K562 (cell line): ENCODE data around the gene UBN1. TPM values are rescaled to one million over a fixed set of nuclear protein-coding genes. Genes with fewer than 3 reads are reported as not detected.

Experiments used
- CBX8 ChIP-seq: fragments of 200-600 bp; sonication (generic); IDR thresholded peaks from 2 replicates; pipeline ENCODE4 v1.6.1; 2012; ENCODE audit warnings: borderline replicate concordance, mixed run types, low read depth, mild to moderate bottlenecking, moderate library complexity, mixed read lengths, low read length, control low read depth, inconsistent platforms; ENCODE audit not compliant: poor library complexity, severe bottlenecking; ENCODE audit errors: extremely low read depth
- FOS ChIP-seq: IDR thresholded peaks from 3 replicates; pipeline ENCODE4 v1.6.1; 2011; ENCODE audit not compliant: insufficient read length; ENCODE audit errors: extremely low read depth
- FOXK2 ChIP-seq, 2 experiments: fragments of 450-650 bp; IDR thresholded peaks in 1 of 2; conservative IDR thresholded peaks in 1 of 2; 2 replicates each; pipeline ENCODE4 v1.6.1; 2016; ENCODE audit warnings: low read depth in 2 of 2, mild to moderate bottlenecking in 1 of 2
- GTF2E2 ChIP-seq: fragments of 200-800 bp; sonication (Bioruptor generic); IDR thresholded peaks from 2 replicates; pipeline ENCODE4 v1.6.1; 2016; ENCODE audit warnings: missing genetic modification characterization, missing compliant biosample characterization
- HMGN3 ChIP-seq: IDR thresholded peaks from 2 replicates; pipeline ENCODE4 v1.6.1; 2011; ENCODE audit warnings: borderline replicate concordance, low read depth, mild to moderate bottlenecking, mixed read lengths, low read length; ENCODE audit not compliant: insufficient read length; ENCODE audit errors: extremely low read depth
- JUN ChIP-seq, 2 experiments: sonication (generic) in 1 of 2; formaldehyde crosslinking in 1 of 2; IDR thresholded peaks; 2 replicates each; pipeline versions ENCODE4 v1.6.1 to v1.8.0; 2012 to 2022; ENCODE audit warnings: borderline replicate concordance in 2 of 2, mild to moderate bottlenecking in 2 of 2, improper control_type of control experiment in 1 of 2, low read depth in 1 of 2, low read length in 1 of 2, missing genetic modification reagents in 1 of 2
- NRF1 ChIP-seq, 2 experiments: fragments of 450-650 bp; IDR thresholded peaks in 1 of 2; conservative IDR thresholded peaks in 1 of 2; 2 replicates each; pipeline ENCODE4 v1.6.1; 2014; ENCODE audit warnings: mild to moderate bottlenecking in 2 of 2
- PHF20 ChIP-seq: fragments of 450-650 bp; IDR thresholded peaks from 2 replicates; pipeline ENCODE4 v1.6.1; 2018; ENCODE audit not compliant: partially characterized antibody
- RAD51 ChIP-seq: fragments of 450-650 bp; IDR thresholded peaks from 2 replicates; pipeline ENCODE4 v1.7.1; 2016; ENCODE audit warnings: low read depth, mild to moderate bottlenecking, borderline replicate concordance
- ZC3H11A ChIP-seq: IDR thresholded peaks from 2 replicates; pipeline ENCODE4 v1.6.1; 2012; ENCODE audit warnings: low read depth, low read length, improper control_type of control experiment
- ZNF184 ChIP-seq: sonication (generic); formaldehyde crosslinking; IDR thresholded peaks from 2 replicates; pipeline ENCODE4 v1.5.0; 2020; ENCODE audit warnings: missing genetic modification reagents
- ZNF436 ChIP-seq: fragments of 250-450, 450-650 bp; sonication (Bioruptor Pico); formaldehyde crosslinking; IDR thresholded peaks from 2 replicates; pipeline ENCODE4 v1.7.0; 2020; ENCODE audit warnings: mild to moderate bottlenecking
- polyA plus RNA-seq, 8 experiments: library from polyadenylated mRNA; depleted of rRNA in 4 of 8; stranded (reverse) in 5 of 8; unstranded in 3 of 8; fragments of >200 nt; fragmentation: Nextera tagmentation in 2 of 8; fragmentation: Illumina TruSeq in 1 of 8; extraction: Ambion mirVana in 2 of 8; extraction: Trizol in 1 of 8; gene quantifications; 2 replicates each; pipeline versions ENCODE4 v1.2.1 to v1.2.3, GENCODE V29; 2011 to 2014; ENCODE audit warnings: inconsistent platforms in 1 of 8, missing spikeins in 1 of 8
- total RNA-seq, 7 experiments: library from RNA; depleted of rRNA in 6 of 7; stranded (reverse); fragments of >200 nt in 6 of 7; fragmentation: Illumina TruSeq in 2 of 7; extraction: Trizol in 2 of 7; gene quantifications; 2 replicates each; pipeline versions ENCODE4 v1.2.1 to v1.2.3, GENCODE V29; 2011 to 2021; ENCODE audit warnings: low replicate concordance in 1 of 7
- TF ChIP-seq, protein P1 (sequence below), 3 experiments: fragments of 200-800 bp in 1 of 3; fragments of 250-450 bp in 1 of 3; fragments of 450-650 bp in 1 of 3; sonication (Bioruptor Pico) in 1 of 3; sonication (Bioruptor generic) in 1 of 3; formaldehyde crosslinking in 1 of 3; IDR thresholded peaks; 2 replicates each; pipeline versions ENCODE4 v1.6.1 to v1.8.0; 2016 to 2022; ENCODE audit warnings: mild to moderate bottlenecking in 2 of 3, missing genetic modification characterization in 2 of 3, missing compliant biosample characterization in 1 of 3, moderate library complexity in 1 of 3
- TF ChIP-seq, protein P2 (sequence below): fragments of 450-650 bp; formaldehyde crosslinking; conservative IDR thresholded peaks from 2 replicates; pipeline ENCODE4 v1.4.0; 2022; ENCODE audit warnings: mild to moderate bottlenecking, missing genetic modification characterization
- TF ChIP-seq, protein P3 (sequence below): sonication (generic); IDR thresholded peaks from 2 replicates; pipeline ENCODE4 v1.6.1; 2016
- TF ChIP-seq, protein P4 (sequence below): fragments of 250-450 bp; sonication (Bioruptor Pico); IDR thresholded peaks from 2 replicates; pipeline ENCODE4 v1.8.0; 2021; ENCODE audit warnings: moderate library complexity, mild to moderate bottlenecking, inconsistent platforms
- TF ChIP-seq, protein P5 (sequence below): fragments of 200-800 bp; sonication (Bioruptor generic); IDR thresholded peaks from 2 replicates; pipeline ENCODE4 v1.6.1; 2017; ENCODE audit warnings: missing genetic modification characterization, missing compliant biosample characterization

UBN1 gene
- total and polyA plus RNA-seq, 9 of the 15 experiments (the other 6 are each of a cell fraction or from before 2014, with no cell fraction given) = 1.5 to 45.7 (median 20.6) TPM

DNA sequence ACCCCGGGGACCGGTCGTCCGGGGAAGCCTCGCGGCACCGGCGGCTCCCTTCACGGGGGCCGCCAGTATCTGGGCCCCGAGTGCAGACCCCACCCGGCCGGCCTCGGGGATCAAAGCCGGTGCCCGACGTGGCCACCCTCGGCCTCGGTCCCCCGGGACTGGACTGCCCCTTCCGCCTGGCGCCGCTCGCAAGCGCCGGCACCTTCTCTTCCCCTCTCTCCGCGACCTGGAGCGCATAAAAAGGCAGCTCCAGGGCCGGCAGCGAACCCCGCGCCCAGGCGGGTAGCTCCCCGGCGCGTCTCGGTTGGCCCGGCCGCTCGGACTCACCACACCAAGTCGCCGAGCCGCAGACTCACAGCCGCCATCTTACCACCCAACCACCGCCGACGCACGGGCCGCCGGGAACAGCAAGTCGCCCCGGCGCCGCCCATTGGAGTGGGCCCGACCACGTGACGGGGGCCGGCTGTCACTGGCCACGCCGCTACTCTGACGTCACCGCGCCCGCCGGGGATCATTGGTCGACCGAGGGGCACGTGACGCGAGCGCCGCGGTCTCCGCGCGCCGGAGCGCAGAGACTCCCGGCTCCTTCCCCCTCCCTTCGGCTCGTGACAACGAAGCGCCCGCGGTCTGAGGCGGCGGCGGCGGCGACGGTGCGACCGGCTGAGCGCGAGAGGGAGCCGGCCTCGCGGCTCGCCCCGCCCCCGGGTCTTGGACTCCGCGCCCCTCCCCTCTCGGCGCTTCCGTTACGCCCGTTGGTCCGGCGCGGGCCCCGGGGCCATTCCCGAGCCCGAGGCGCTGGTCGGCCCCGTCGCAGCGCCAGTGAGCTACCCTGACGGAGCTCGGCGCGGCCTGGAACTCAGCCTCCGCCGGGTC is at the start of gene UBN1, which contains the start of gene GLYR1 (continued):
- TF ChIP-seq, protein P1, sequence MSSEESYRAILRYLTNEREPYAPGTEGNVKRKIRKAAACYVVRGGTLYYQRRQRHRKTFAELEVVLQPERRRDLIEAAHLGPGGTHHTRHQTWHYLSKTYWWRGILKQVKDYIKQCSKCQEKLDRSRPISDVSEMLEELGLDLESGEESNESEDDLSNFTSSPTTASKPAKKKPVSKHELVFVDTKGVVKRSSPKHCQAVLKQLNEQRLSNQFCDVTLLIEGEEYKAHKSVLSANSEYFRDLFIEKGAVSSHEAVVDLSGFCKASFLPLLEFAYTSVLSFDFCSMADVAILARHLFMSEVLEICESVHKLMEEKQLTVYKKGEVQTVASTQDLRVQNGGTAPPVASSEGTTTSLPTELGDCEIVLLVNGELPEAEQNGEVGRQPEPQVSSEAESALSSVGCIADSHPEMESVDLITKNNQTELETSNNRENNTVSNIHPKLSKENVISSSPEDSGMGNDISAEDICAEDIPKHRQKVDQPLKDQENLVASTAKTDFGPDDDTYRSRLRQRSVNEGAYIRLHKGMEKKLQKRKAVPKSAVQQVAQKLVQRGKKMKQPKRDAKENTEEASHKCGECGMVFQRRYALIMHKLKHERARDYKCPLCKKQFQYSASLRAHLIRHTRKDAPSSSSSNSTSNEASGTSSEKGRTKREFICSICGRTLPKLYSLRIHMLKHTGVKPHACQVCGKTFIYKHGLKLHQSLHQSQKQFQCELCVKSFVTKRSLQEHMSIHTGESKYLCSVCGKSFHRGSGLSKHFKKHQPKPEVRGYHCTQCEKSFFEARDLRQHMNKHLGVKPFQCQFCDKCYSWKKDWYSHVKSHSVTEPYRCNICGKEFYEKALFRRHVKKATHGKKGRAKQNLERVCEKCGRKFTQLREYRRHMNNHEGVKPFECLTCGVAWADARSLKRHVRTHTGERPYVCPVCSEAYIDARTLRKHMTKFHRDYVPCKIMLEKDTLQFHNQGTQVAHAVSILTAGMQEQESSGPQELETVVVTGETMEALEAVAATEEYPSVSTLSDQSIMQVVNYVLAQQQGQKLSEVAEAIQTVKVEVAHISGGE (CRISPR knock-in tag; IDR thresholded peaks at IDR 0.05) = no peak
- TF ChIP-seq, protein P2, sequence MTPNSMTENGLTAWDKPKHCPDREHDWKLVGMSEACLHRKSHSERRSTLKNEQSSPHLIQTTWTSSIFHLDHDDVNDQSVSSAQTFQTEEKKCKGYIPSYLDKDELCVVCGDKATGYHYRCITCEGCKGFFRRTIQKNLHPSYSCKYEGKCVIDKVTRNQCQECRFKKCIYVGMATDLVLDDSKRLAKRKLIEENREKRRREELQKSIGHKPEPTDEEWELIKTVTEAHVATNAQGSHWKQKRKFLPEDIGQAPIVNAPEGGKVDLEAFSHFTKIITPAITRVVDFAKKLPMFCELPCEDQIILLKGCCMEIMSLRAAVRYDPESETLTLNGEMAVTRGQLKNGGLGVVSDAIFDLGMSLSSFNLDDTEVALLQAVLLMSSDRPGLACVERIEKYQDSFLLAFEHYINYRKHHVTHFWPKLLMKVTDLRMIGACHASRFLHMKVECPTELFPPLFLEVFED (CRISPR knock-in tag) = no peak
- peak; percentile 88 for TF ChIP-seq FOS
- no peak for TF ChIP-seq ZC3H11A
- peak; percentile 79 for TF ChIP-seq JUN (IDR thresholded peaks at IDR 0.05; ENCODE audit: borderline replicate concordance, low read depth, low read length)
- no peak for TF ChIP-seq JUN (CRISPR knock-in tag; IDR thresholded peaks at IDR 0.05; ENCODE audit: borderline replicate concordance)
- peak; percentile 87 for TF ChIP-seq PHF20
- no peak for TF ChIP-seq CBX8
- peak; percentile 82 to 85 for TF ChIP-seq NRF1 (conservative IDR thresholded peaks at IDR 0.05 in 1 of 2, IDR thresholded peaks at IDR 0.05 in 1 of 2)
- TF ChIP-seq, protein P3, sequence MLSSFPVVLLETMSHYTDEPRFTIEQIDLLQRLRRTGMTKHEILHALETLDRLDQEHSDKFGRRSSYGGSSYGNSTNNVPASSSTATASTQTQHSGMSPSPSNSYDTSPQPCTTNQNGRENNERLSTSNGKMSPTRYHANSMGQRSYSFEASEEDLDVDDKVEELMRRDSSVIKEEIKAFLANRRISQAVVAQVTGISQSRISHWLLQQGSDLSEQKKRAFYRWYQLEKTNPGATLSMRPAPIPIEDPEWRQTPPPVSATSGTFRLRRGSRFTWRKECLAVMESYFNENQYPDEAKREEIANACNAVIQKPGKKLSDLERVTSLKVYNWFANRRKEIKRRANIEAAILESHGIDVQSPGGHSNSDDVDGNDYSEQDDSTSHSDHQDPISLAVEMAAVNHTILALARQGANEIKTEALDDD = no peak
- TF ChIP-seq, protein P4, sequence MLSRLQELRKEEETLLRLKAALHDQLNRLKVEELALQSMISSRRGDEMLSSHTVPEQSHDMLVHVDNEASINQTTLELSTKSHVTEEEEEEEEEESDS (CRISPR knock-in tag) = no peak
- TF ChIP-seq, protein P5, sequence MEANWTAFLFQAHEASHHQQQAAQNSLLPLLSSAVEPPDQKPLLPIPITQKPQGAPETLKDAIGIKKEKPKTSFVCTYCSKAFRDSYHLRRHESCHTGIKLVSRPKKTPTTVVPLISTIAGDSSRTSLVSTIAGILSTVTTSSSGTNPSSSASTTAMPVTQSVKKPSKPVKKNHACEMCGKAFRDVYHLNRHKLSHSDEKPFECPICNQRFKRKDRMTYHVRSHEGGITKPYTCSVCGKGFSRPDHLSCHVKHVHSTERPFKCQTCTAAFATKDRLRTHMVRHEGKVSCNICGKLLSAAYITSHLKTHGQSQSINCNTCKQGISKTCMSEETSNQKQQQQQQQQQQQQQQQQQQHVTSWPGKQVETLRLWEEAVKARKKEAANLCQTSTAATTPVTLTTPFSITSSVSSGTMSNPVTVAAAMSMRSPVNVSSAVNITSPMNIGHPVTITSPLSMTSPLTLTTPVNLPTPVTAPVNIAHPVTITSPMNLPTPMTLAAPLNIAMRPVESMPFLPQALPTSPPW (CRISPR knock-in tag) = peak; percentile 70
- no peak for TF ChIP-seq ZNF436 (CRISPR knock-in tag)
- TF ChIP-seq GTF2E2 (tag) = peak; percentile 69; the same call in 1 of the 2 replicates
- peak; percentile 99 for TF ChIP-seq RAD51
- TF ChIP-seq ZNF184 (CRISPR knock-in tag) = no peak
- peak; percentile 78 for TF ChIP-seq HMGN3
- TF ChIP-seq FOXK2 (conservative IDR thresholded peaks at IDR 0.05 in 1 of 2, IDR thresholded peaks at IDR 0.05 in 1 of 2; ENCODE audit: low read depth in 2 of 2) = peak in 1 of 2 experiments; percentile 79; a peak in 3 of 4 replicates
